DND-41 (cell line): ENCODE measurements around the gene LDB2.

Source experiments
- ATAC-seq: fragments of 200-7000 bp; cut with Tn5 transposase; 3 replicates; pipeline ENCODE4 v1.9.1; 2021; ENCODE audit warnings: low read depth; ENCODE audit not compliant: insufficient read depth
- DNase-seq: peaks from one replicate; pipeline ENCODE4 v3.0.0-alpha.2; 2020
- H2AFZ ChIP-seq: 2 replicates; pipeline ENCODE4 v1.6.0; 2012; ENCODE audit warnings: low read depth, low read length
- H3K27ac ChIP-seq: 2 replicates; pipeline ENCODE4 v1.5.1; 2012; ENCODE audit warnings: low read length, inconsistent platforms
- H3K27me3 ChIP-seq: fragments of 200-600 bp; sonication (generic); 2 replicates; pipeline ENCODE4 v1.6.0; 2012; ENCODE audit warnings: low read length, mild to moderate bottlenecking, inconsistent platforms; ENCODE audit not compliant: insufficient read depth, poor library complexity
- H3K36me3 ChIP-seq: 2 replicates; pipeline ENCODE4 v1.5.1; 2012; ENCODE audit warnings: low read length, inconsistent platforms; ENCODE audit not compliant: insufficient read depth
- H3K4me1 ChIP-seq: 2 replicates; pipeline ENCODE4 v1.5.1; 2012; ENCODE audit warnings: mild to moderate bottlenecking, low read length; ENCODE audit not compliant: insufficient read depth
- H3K4me2 ChIP-seq: 2 replicates; pipeline ENCODE4 v1.6.0; 2012; ENCODE audit warnings: mild to moderate bottlenecking, moderate library complexity, low read length, inconsistent platforms; ENCODE audit not compliant: insufficient read depth
- H3K4me3 ChIP-seq, 2 experiments: fragments of 200-600 bp in 1 of 2; shearing (Covaris generic) in 1 of 2; 2 replicates each; pipeline ENCODE4 v1.5.1; 2012 to 2016; ENCODE audit warnings: inconsistent platforms in 2 of 2, low read length in 2 of 2, mild to moderate bottlenecking in 2 of 2, low read depth in 1 of 2, moderate library complexity in 1 of 2
- H3K79me2 ChIP-seq: 2 replicates; pipeline ENCODE4 v1.6.0; 2012; ENCODE audit warnings: low read length, inconsistent platforms; ENCODE audit not compliant: insufficient read depth
- H3K9ac ChIP-seq: 2 replicates; pipeline ENCODE4 v1.6.0; 2012; ENCODE audit warnings: low read depth, mild to moderate bottlenecking, inconsistent platforms, low read length, moderate library complexity
- H3K9me3 ChIP-seq: 2 replicates; pipeline ENCODE4 v1.5.1; 2012; ENCODE audit warnings: low read length, moderate library complexity, mild to moderate bottlenecking, inconsistent platforms; ENCODE audit not compliant: insufficient read depth, severe bottlenecking
- H4K20me1 ChIP-seq: 2 replicates; pipeline ENCODE4 v1.6.0; 2012; ENCODE audit warnings: low read length; ENCODE audit not compliant: insufficient read depth
- CTCF ChIP-seq: IDR thresholded peaks from 2 replicates; pipeline ENCODE4 v1.5.1; 2012; ENCODE audit warnings: borderline replicate concordance, low read length, moderate library complexity, mild to moderate bottlenecking; ENCODE audit not compliant: poor library complexity, severe bottlenecking; ENCODE audit errors: extremely low read depth
- EZH2 ChIP-seq: IDR thresholded peaks from 3 replicates; pipeline ENCODE4 v1.6.1; 2012; ENCODE audit warnings: borderline replicate concordance, low read depth, mild to moderate bottlenecking, moderate library complexity, low read length, inconsistent platforms; ENCODE audit not compliant: severe bottlenecking

The LDB2 gene

GRCh38 chr4:16731776-16732380, 166.6 kb downstream of the LDB2 start:
- H3K9ac ChIP-seq, result no peak overlapping the region
- H3K4me3 ChIP-seq, result no peak overlapping the region
- no peaks in the 10 kb centered on the region for H3K9me3 ChIP-seq
- H4K20me1 ChIP-seq, result no peaks in the 10 kb centered on the region
- H3K27me3 ChIP-seq, result peaks cover 3% of the 10 kb centered on the region
- TF ChIP-seq EZH2 (no peak), CTCF (no peak)
- no peaks in the 10 kb centered on the region for H3K79me2 ChIP-seq
- no peak overlapping the region for H2AFZ ChIP-seq
- no peak overlapping the region for H3K27ac ChIP-seq
- no peak overlapping the region for H3K4me2 ChIP-seq
- DNase-seq (no peak), ATAC-seq (no peak)
- H3K4me1 ChIP-seq, result no peaks in the 10 kb centered on the region
- no peaks in the 10 kb centered on the region for H3K36me3 ChIP-seq

- no peaks in the 10 kb centered on the region for H3K4me1 ChIP-seq
- no peak overlapping the region for H3K4me3 ChIP-seq
- H3K27ac ChIP-seq, result no peak overlapping the region
- TF ChIP-seq CTCF, result no peak
- no peak for TF ChIP-seq EZH2
- no peaks in the 10 kb centered on the region for H3K79me2 ChIP-seq
- H3K4me2 ChIP-seq, result no peak overlapping the region
- no peak overlapping the region for H3K9ac ChIP-seq
- H3K36me3 ChIP-seq, result no peaks in the 10 kb centered on the region
- ATAC-seq (no peak), DNase-seq (no peak)
- no peak overlapping the region for H2AFZ ChIP-seq
- H3K27me3 ChIP-seq, result peaks cover 3% of the 10 kb centered on the region
- H4K20me1 ChIP-seq, result no peaks in the 10 kb centered on the region
- H3K9me3 ChIP-seq, result no peaks in the 10 kb centered on the region
Measured at GRCh38 chr4:16730522-16731205, 167.8 kb downstream of the LDB2 start.

GRCh38 chr4:16729336-16729735, 169.1 kb downstream of the LDB2 start:
- no peak overlapping the region for H3K27ac ChIP-seq
- H3K79me2 ChIP-seq, result no peaks in the 10 kb centered on the region
- H3K4me2 ChIP-seq, result no peak overlapping the region
- no peak overlapping the region for H2AFZ ChIP-seq
- DNase-seq (no peak), ATAC-seq (no peak)
- peaks cover 3% of the 10 kb centered on the region for H3K27me3 ChIP-seq
- no peaks in the 10 kb centered on the region for H4K20me1 ChIP-seq
- no peaks in the 10 kb centered on the region for H3K9me3 ChIP-seq
- no peak for TF ChIP-seq CTCF
- H3K9ac ChIP-seq, result no peak overlapping the region
- no peaks in the 10 kb centered on the region for H3K36me3 ChIP-seq
- H3K4me1 ChIP-seq, result no peaks in the 10 kb centered on the region
- no peak overlapping the region for H3K4me3 ChIP-seq

- ATAC-seq, result no peak
- Histone ChIP-seq H3K9ac (no peak overlapping the region), H2AFZ (no peak overlapping the region), H3K36me3 (no peaks in the 10 kb centered on the region), H3K4me2 (no peak overlapping the region), H3K27me3 (peaks cover 3% of the 10 kb centered on the region), H3K79me2 (no peaks in the 10 kb centered on the region), H3K27ac (no peak overlapping the region), H3K4me3 (no peak overlapping the region), H3K9me3 (no peaks in the 10 kb centered on the region), H3K4me1 (no peaks in the 10 kb centered on the region), H4K20me1 (no peaks in the 10 kb centered on the region)
- no peak for DNase-seq
- TF ChIP-seq EZH2 (no peak), CTCF (no peak)
Measured at GRCh38 chr4:16728849-16729248, 169.6 kb downstream of the LDB2 start.
